ENCODE measurements around the gene CASP9. TPM values are rescaled to one million over a fixed set of nuclear protein-coding genes. Genes with fewer than 3 reads are reported as not detected.
"Not testable (repeated sequence)": the region's sequence is repeated elsewhere in the genome, so short reads cannot be mapped to it uniquely, and the experiment has no call there.

CASP9 gene
- total and polyA plus RNA-seq, 3 experiments from 2014 or later: 9.2 to 9.8 (median 9.6) TPM

DNA sequence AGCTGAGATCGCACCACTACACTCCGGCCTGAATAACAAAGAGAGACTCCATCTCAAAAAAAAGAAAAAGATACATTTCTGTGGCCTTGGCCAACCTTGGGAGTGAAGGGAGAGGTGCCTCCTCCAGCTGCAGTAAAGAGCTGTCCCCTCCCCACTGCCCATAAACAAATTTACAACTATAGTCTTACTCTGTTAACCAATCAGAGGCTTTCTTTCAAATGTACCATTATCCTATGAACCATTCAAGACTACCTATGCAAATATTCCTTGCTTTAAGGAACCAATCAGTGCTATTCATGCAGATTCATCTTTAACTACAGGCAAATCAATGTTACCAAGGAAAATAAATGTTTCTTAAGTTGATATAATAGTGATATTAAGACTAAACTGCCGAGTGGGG is 47.1 kb downstream of the CASP9 start:
- no peak for DNase-seq
- H3K27ac Mint-ChIP-seq: no peak overlapping the region
- Histone ChIP-seq H3K36me3 (ENCODE audit: insufficient read depth, low read length) (no peaks in the 10 kb centered on the region), H3K27me3 (ENCODE audit: insufficient read depth, low read length, poor library complexity, severe bottlenecking) (no peaks in the 10 kb centered on the region), H3K9me3 (ENCODE audit: low read length) (no peaks in the 10 kb centered on the region), H3K4me3 (ENCODE audit: low read length) (no peak overlapping the region), H3K4me1 (ENCODE audit: insufficient read depth, low read length) (no peaks in the 10 kb centered on the region), H3K27ac (ENCODE audit: low read depth, low read length) (no peak overlapping the region)
- H3K4me3 Mint-ChIP-seq: no peak overlapping the region
- H3K27me3 Mint-ChIP-seq: peaks cover 0 to 2% of the 10 kb centered on the region in 2 donors
- H3K4me1 Mint-ChIP-seq: no peaks in the 10 kb centered on the region
- ChIA-PET POLR2A (no interaction called here), CTCF (no interaction called here)
- H3K9me3 Mint-ChIP-seq: no peaks in the 10 kb centered on the region
- H3K36me3 Mint-ChIP-seq: peaks cover 0 to 2% (median 0%) of the 10 kb centered on the region in 3 donors

- CTCF ChIA-PET: no interaction called here
- Histone ChIP-seq H3K4me1 (ENCODE audit: insufficient read depth, low read length) (no peaks in the 10 kb centered on the region), H3K9me3 (ENCODE audit: low read length) (no peaks in the 10 kb centered on the region), H3K36me3 (ENCODE audit: insufficient read depth, low read length) (no peaks in the 10 kb centered on the region), H3K27ac (ENCODE audit: low read depth, low read length) (no peak within 1 kb of the TSS), H3K27me3 (ENCODE audit: insufficient read depth, low read length, poor library complexity, severe bottlenecking) (no peaks in the 10 kb centered on the region), H3K4me3 (ENCODE audit: low read length) (no peak within 1 kb of the TSS)
- Mint-ChIP-seq H3K9me3 (no peaks in the 10 kb centered on the region), H3K4me1 (no peaks in the 10 kb centered on the region), H3K36me3 (peaks cover 0 to 2% (median 0%) of the 10 kb centered on the region in 3 donors), H3K27ac (peak within 1 kb of the TSS in 1 of 8 donors; percentile 61), H3K27me3 (peaks cover 0 to 2% of the 10 kb centered on the region in 2 donors), H3K4me3 (no peak within 1 kb of the TSS)
- no peak for DNase-seq
- POLR2A ChIA-PET: no interaction called here
Observed at GRCh38 chr1:15475752-15476314, 48.2 kb downstream of the CASP9 start, which contains the start of gene CELA2B. CELA2B (plus strand) TSS chr1:15476104; CDS start chr1:15476126, 22 bp downstream.

DNA sequence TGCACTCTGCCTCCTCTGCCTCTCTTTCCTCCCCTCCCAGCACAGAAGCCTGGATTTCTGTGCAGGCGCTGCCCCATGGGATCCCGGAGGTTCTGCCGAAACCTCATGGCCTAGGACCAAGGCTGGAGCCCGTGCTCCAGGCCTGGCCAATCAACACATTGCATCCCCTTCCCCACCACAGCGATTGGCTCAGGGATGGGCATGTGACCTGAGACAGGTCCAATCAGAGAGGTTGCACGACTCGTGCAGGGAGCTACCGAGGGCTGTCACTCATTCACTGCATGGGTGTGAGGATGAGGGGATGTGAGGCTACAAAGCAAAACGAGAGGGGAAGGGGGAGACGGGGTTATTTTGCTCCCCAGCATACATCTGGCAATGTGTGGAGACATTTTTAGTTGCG is 51.4 kb downstream of the CASP9 start:
- Histone ChIP-seq H3K9me3 (ENCODE audit: low read length) (no peaks in the 10 kb centered on the region), H3K4me3 (ENCODE audit: low read length) (no peak overlapping the region), H3K36me3 (ENCODE audit: insufficient read depth, low read length) (no peaks in the 10 kb centered on the region), H3K27me3 (ENCODE audit: insufficient read depth, low read length, poor library complexity, severe bottlenecking) (no peaks in the 10 kb centered on the region), H3K27ac (ENCODE audit: low read depth, low read length) (no peak overlapping the region), H3K4me1 (ENCODE audit: insufficient read depth, low read length) (no peaks in the 10 kb centered on the region)
- Mint-ChIP-seq H3K4me1 (no peaks in the 10 kb centered on the region), H3K4me3 (no peak overlapping the region), H3K27me3 (peaks cover 0 to 5% of the 10 kb centered on the region in 2 donors), H3K36me3 (no peaks in the 10 kb centered on the region), H3K9me3 (no peaks in the 10 kb centered on the region), H3K27ac (no peak overlapping the region)
- ChIA-PET POLR2A (no interaction called here), CTCF (no interaction called here)
- DNase-seq: no peak

- H3K9me3 ChIP-seq (ENCODE audit: low read length); H3K27me3 ChIP-seq (ENCODE audit: insufficient read depth, low read length, poor library complexity, severe bottlenecking); H3K27ac ChIP-seq (ENCODE audit: low read depth, low read length); H3K4me3 ChIP-seq (ENCODE audit: low read length); H3K27me3 Mint-ChIP-seq; H3K36me3 ChIP-seq (ENCODE audit: insufficient read depth, low read length); H3K4me1 ChIP-seq (ENCODE audit: insufficient read depth, low read length); POLR2A ChIA-PET; H3K36me3 Mint-ChIP-seq; DNase-seq; H3K4me3 Mint-ChIP-seq; H3K9me3 Mint-ChIP-seq; H3K4me1 Mint-ChIP-seq: not testable (repeated sequence)
- CTCF ChIA-PET: interaction anchor here (0.9 kb wide), 1 partner anchor 10 kb away, joined by 3 read pairs; no protein-coding TSS in a partner anchor
- peak overlapping the region in 1 of 8 donors; percentile 14 for H3K27ac Mint-ChIP-seq
Observed at GRCh38 chr1:15471723-15472122, 52.3 kb downstream of the CASP9 start.

GRCh38 chr1:15471067-15471466 is 52.9 kb downstream of the CASP9 start:
- H3K27me3 ChIP-seq (ENCODE audit: insufficient read depth, low read length, poor library complexity, severe bottlenecking); POLR2A ChIA-PET; H3K27ac ChIP-seq (ENCODE audit: low read depth, low read length); H3K4me3 Mint-ChIP-seq; H3K4me1 Mint-ChIP-seq; H3K36me3 Mint-ChIP-seq; H3K27ac Mint-ChIP-seq; H3K9me3 ChIP-seq (ENCODE audit: low read length); H3K4me3 ChIP-seq (ENCODE audit: low read length); DNase-seq; H3K27me3 Mint-ChIP-seq; H3K9me3 Mint-ChIP-seq; H3K36me3 ChIP-seq (ENCODE audit: insufficient read depth, low read length); H3K4me1 ChIP-seq (ENCODE audit: insufficient read depth, low read length): not testable (repeated sequence)
- CTCF ChIA-PET: interaction anchor here (0.8 to 0.9 kb wide), 2 partner anchors 10 kb away, joined by 3 to 4 read pairs; no protein-coding TSS in a partner anchor

DNA sequence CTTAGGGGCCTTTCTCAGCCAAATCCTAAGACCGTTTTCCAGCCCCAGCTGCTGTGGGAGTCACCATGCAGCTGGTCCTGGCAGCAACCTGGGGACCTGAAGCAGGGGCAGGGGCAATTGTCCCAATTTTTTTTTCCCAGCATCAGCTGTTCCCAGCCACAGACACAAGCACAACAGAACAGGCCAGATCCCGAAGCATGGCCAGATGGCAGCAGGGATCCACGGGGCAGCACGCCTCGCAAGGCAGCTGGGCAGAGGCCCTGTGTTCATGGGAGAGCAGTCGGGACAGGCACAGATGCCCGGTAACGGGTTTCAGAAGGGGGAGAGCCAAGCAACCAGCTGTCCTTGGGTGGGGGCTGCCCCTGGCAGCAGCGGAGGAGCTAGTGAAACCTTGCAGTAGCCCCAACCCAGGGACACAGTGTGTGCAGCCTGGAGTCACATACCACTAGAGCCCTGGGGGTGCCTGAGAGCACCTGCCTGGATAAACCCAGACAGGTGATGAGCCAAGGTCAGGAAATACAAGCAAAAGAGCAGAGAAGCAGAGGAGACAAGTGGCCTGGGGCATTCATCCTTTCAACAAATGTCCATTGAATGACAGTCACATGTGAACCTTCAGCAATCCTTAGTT is 54.1 kb downstream of the CASP9 start:
- H3K27me3 Mint-ChIP-seq; H3K4me1 Mint-ChIP-seq; H3K27me3 ChIP-seq (ENCODE audit: insufficient read depth, low read length, poor library complexity, severe bottlenecking); DNase-seq; POLR2A ChIA-PET; H3K4me3 Mint-ChIP-seq; H3K36me3 Mint-ChIP-seq; H3K4me1 ChIP-seq (ENCODE audit: insufficient read depth, low read length); H3K27ac ChIP-seq (ENCODE audit: low read depth, low read length); H3K9me3 Mint-ChIP-seq; H3K27ac Mint-ChIP-seq; H3K36me3 ChIP-seq (ENCODE audit: insufficient read depth, low read length); H3K9me3 ChIP-seq (ENCODE audit: low read length); CTCF ChIA-PET; H3K4me3 ChIP-seq (ENCODE audit: low read length): not testable (repeated sequence)

DNA sequence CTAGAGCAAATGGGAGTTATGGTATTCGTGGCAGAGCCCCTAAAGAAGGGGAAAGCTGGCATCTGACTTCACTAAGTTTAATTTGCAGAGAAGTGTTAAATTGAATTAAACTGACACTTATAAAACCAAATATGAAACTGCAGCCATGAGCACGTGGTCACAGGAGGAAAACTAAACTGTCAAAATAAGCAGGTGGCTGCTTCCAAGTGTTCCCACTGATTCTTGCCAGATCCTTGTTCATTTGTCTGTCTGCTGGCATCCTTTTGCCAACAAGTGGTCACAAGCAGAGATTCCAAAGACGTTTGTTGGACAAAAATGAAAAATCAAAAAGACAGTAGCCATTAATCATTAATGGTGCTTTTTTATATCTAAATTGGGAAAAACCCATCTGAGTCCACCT is 54.7 kb downstream of the CASP9 start:
- no peak overlapping the region for H3K4me3 ChIP-seq (ENCODE audit: low read length)
- no peak for DNase-seq
- ChIA-PET CTCF (no interaction called here), POLR2A (no interaction called here)
- Mint-ChIP-seq H3K36me3 (no peaks in the 10 kb centered on the region), H3K27ac (peak overlapping the region in 1 of 8 donors; percentile 70), H3K9me3 (no peaks in the 10 kb centered on the region), H3K27me3 (peaks cover 4 to 8% of the 10 kb centered on the region in 2 donors), H3K4me1 (no peaks in the 10 kb centered on the region), H3K4me3 (no peak overlapping the region)
- H3K9me3 ChIP-seq (ENCODE audit: low read length): no peaks in the 10 kb centered on the region
- H3K4me1 ChIP-seq (ENCODE audit: insufficient read depth, low read length): no peaks in the 10 kb centered on the region
- no peaks in the 10 kb centered on the region for H3K27me3 ChIP-seq (ENCODE audit: insufficient read depth, low read length, poor library complexity, severe bottlenecking)
- no peak overlapping the region for H3K27ac ChIP-seq (ENCODE audit: low read depth, low read length)
- H3K36me3 ChIP-seq (ENCODE audit: insufficient read depth, low read length): no peaks in the 10 kb centered on the region

DNA sequence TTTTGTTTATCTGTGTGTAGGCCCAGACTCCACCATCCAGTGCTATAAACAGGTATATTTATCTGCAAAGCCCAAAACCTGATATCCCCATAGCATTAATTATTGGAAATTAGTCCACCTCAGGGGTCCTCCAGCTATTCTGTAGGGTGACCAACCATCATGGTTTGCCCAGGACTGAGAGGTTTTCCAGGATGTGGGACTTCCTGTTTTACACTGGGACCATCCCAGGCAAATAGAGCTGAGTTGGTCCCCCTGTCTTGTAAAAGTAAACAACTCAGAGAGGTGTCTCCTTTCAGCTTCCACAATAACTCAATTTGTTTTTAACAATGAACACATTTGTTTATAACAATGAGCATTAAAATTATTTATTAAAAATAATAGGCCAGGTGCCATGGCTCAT is 55.9 kb downstream of the CASP9 start:
- Mint-ChIP-seq H3K4me1 (no peaks in the 10 kb centered on the region), H3K9me3 (no peaks in the 10 kb centered on the region), H3K27me3 (peaks cover 6 to 10% of the 10 kb centered on the region in 2 donors), H3K4me3 (no peak overlapping the region), H3K27ac (no peak overlapping the region), H3K36me3 (no peaks in the 10 kb centered on the region)
- H3K4me3 ChIP-seq (ENCODE audit: low read length): no peak overlapping the region
- no peaks in the 10 kb centered on the region for H3K9me3 ChIP-seq (ENCODE audit: low read length)
- no peaks in the 10 kb centered on the region for H3K27me3 ChIP-seq (ENCODE audit: insufficient read depth, low read length, poor library complexity, severe bottlenecking)
- no peaks in the 10 kb centered on the region for H3K4me1 ChIP-seq (ENCODE audit: insufficient read depth, low read length)
- H3K27ac ChIP-seq (ENCODE audit: low read depth, low read length): no peak overlapping the region
- ChIA-PET CTCF (interaction anchor here (0.7 kb wide), 1 partner anchor 88 kb away, joined by 3 read pairs; no protein-coding TSS in a partner anchor), POLR2A (no interaction called here)
- no peaks in the 10 kb centered on the region for H3K36me3 ChIP-seq (ENCODE audit: insufficient read depth, low read length)
- no peak for DNase-seq

Data from CD8-positive, alpha-beta memory T cell (primary cell).